Eye (tissue), 1 donor: ENCODE data around the gene DIS3L2.
"Not testable (repeated sequence)": the region's sequence is repeated elsewhere in the genome, so short reads cannot be mapped to it uniquely, and the experiment has no call there.

Source experiments
- DNase-seq: peaks from one replicate; pipeline ENCODE4 v3.0.0-alpha.2; 2015

The DIS3L2 gene

DNA sequence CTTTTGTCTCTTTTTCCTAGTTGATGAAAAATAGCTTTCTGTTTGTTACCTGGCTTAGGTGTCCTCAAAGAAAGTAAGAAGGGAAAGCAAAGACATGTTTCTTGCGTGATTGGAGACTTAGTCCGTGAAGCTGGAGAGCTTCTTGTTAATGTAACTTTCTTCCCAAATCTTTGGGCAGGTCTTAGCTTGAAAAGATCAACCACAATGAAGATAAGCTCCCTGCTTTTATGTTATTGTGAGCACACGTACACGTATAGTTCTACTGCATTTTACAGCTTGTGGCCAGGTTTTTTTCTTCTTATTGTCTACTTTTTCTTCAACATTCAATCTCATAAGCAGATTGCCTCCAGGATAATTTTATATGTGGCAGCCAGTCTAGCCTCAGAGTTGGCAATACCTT is 99.8 kb downstream of the DIS3L2 start:
- DNase-seq, result no peak

DNA sequence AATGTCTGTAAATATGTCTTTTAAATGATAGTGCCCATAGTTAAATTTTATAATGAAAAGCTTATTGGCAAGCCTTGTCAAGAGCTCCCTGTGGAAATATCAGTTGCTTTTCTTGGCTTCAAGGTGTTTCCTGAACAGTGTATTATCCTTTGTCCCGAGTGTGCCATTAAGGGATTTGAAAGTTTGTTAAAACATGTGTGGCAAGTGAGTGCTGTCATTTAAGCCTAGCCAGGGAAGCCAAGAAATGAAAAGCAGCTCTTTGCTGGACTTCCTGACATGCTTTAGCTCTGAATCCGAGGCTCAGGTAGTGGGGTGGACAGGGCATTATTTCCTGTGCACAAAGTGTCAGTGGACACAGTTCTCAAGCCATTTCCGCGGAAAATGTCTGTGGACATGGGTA is 111.5 kb downstream of the DIS3L2 start:
- DNase-seq, result no peak

DNA sequence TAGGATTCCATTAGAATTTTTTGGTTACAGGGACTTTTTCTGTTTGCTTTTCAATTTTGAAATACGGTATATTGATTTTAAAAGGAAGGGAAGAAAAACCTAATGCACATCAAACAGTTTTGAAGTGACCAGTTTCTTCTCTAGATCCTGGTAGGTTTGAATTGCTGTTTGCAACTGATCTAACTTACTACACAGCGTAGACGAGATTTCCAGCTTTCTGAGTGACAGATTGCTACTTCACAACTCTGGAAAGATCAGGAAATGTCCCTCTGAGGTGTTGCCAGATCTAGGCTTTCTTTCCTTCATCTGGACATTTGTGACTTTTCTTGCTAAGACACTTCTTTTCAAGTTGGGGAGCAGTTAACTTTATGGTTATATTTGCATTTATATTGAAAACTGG is 112.2 kb downstream of the DIS3L2 start:
- no peak for DNase-seq

DNA sequence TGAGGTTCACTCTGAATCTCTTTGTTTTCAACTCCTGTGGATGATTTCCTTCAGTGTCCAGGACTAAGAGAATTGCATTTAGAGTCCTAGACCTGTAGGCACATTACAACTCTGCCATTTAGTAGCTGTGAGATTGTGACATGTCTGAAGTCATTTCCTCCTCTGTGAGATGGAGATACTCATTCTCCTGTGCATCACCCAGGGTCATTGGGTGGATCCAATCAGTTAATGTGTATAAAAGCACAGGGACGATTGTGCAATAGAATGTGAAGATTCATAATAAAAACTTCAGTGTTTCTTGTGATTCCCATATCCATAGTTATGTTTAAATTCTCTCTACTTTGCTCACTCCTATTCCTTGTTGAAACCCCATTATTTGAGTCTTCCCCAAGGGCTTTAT is 113.6 kb downstream of the DIS3L2 start:
- DNase-seq, result no peak

DNA sequence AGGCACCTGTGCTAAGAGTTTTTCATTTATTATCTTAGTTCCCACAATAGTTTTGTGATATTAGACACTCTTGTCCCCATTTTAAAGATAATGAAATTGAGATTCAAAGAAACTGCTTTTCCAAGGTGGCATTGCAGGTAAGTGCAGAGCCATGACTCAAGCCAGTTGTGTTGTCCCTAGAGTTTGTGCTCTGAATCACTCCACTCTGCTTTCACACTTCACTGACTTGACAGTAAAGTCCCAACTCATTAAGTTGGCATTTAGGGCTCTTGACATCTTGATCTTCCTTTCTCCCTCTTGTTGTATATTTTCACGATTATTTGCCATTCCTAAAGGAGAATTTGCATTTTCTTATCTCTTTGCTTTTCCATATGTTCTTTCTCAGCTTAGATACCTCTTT is 114.3 kb downstream of the DIS3L2 start:
- DNase-seq, result peak; percentile 20

DNA sequence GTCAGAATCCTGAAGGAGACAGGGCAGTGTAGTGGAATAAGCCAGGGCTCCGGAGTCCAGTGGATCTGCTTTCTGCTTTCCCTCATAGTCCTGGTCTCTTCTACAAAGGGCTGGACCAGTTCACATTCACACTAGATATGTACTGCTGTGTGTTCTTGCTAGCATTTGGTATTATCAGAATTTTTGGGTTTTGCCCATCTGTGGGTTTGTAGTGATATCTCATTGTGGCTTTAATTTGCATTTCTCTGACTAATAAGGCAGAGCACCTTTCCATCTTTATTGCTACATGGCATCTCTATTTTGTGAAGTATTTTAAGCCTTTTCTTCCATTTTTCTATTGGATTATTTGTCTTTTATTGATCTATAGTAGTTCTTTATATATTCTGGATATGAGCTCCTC is 114.8 kb downstream of the DIS3L2 start:
- no peak for DNase-seq

DNA sequence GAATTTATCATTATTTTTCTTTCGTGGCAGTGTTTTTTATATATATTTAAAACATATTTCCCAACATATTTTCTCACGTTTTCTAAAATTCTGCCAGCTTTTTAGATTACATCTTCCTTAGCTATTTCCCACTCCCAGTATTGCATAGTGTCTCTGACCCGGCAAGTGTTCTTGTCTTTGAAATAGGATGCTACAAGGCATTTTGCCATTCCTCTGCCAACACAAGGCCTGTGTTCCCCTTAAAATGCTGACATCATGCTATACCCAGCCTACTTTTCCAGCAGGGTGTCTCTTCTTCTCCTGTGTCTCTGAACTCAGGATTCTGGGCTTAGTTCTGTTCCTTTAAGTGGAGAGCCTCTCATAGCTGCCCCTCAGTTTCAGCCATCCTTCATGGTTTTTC is 115.2 kb downstream of the DIS3L2 start:
- no peak for DNase-seq

DNA sequence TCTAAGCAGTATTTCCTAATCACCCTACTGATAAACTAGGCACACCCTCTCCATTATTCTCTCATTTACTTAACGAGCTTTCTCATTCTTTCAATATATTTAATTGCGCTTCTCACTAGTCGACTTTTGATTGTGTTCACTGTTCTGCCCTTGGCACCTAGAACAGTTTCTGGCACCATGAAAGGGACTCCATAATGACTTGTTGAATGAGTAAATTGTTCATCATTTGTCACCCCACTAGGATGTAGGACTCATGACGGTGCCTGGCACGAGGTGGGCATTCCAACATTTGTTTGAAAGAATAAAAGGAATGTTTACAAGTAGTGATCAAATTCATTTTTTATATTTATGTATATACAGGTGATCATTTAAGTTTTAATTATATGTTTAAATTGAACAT is 123.7 kb downstream of the DIS3L2 start:
- no peak for DNase-seq

DNA sequence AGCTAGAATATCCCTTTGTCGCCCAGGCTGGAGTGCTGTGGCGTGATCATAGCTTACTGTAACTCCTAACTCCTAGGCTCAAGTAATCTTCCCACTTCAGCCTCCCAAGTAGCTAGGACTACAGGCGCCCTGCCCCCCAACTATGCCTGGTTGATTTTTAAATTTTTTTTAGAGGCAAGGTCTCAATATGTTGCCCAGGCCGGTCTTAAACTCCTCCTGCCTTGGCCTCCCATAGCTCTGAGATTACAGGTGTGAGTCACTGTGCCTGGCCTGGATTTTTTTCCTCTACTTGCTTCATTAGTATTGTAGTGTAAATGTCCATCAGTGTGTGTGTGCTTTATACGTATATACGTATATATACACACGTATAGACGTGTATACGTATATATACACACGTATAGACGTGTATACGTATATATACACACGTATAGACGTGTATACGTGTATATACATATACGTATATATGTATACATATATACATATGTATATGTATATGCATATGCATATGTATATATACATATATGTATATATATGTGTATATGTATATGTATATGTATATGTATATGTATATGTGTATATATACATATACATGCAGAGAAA is 124.4 kb downstream of the DIS3L2 start:
- no peak for DNase-seq

DNA sequence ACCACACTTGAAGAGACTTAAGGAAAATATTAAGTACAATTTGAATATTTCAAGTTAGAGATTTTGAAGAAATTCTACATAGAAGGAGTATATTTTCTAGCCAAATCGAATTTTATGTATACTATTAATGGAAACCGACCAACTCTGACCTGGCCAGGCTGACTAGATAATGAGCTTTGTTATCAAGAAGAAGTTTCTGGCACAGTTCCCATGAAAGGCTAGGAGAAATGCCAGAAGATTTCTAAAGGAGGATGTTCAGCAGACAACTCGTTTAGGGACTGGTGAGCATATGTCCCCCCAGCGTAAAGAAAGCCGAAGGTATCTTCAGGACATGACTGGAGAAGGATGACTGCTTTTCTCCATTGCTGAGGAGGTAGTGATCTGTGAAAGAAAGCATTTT is 127.3 kb downstream of the DIS3L2 start:
- no peak for DNase-seq

DNA sequence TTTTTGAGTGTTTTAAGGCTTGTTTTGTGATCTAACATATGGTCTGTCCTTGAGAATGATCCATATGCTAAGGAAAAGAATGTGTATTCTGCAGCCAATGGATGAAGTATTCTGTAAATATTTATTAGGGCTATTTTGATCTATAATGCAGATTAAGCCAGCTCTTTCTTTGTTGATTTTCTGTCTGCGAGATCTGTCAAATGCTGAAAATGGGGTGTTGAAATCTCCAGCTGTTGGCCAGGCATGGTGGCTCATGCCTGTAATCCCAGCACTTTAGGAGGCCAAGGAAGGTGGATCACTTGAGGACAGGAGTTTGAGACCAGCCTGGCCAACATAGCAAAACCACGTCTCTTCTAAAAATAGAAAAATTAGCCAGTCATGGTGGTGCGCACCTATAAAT is 132.7 kb downstream of the DIS3L2 start:
- DNase-seq, result no peak

DNA sequence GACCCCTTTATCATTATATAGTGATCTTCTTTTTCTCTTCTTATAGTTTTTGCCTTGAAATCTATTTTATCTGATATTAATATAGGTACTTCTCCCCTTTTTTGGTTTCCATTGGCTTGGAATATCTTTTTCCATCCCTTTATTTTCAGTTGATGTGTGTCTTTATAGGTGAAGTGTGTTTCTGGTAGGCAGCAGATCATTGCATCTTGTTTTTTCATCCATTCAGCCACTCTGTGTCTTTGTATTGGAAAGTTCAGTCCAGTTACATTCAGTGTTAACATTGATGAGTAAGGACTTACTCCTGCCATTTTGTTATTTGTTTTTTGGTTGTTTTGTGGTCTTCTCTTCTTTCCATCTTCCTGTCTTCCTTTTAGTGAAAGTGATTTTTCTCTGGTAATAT is 133.4 kb downstream of the DIS3L2 start:
- DNase-seq, result no peak

DNA sequence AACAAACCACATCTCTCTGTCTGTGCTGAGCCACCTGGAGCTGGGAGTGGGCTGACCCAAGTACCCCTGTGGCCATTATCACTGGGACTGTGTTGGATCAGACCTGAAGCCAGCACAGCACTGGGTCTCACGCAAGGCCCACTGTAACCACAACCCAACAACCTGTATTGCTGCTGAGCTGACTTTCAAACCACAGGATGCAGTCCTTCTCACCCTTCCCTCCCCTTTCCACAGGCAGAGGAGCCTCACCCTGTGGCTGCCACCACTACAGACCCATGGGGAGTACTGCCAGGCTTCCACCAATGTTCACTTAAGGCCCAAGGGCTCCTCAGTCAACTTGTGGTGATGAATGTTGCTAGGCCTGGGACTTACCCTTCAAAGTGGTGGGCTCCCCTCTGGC is 135.7 kb downstream of the DIS3L2 start:
- no peak for DNase-seq

DNA sequence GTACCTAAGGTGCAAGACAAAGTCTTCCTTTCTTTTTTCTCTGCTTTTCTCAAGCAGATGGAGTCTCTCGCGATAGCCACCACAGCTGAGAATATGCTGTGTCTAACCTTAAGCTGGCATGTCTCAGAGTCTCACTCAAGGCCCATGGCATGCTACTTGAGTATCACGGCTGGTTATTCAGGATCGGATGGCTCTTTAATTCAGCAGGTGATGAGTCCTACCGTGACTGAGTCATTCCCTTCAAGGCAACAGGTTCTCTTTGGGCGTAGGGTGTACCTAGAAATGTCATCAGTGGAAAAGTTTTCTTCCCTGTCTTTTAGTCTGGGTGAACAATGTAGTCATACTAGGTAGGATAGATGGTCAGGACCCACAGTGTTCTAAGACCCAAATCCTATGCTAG is 136.2 kb downstream of the DIS3L2 start:
- DNase-seq, result no peak

DNA sequence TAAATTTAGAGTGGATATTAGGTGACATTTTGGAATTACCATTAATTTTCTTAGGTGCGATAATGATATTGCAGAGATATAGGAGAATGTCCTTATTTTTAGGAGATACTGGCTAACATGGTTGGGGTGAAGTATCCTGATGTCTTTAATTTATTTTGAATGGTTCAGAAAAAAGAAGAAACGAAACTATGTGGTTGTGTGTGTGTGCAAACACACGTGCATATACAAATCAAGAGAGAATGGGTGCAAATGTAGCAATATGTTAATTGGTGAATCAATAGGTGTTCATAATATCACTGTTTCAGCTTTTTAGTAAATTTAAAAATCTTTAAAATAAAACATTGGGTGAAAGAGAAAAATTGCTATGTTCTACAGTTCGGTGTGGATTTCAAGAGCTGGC is 140.9 kb downstream of the DIS3L2 start:
- no peak for DNase-seq

DNA sequence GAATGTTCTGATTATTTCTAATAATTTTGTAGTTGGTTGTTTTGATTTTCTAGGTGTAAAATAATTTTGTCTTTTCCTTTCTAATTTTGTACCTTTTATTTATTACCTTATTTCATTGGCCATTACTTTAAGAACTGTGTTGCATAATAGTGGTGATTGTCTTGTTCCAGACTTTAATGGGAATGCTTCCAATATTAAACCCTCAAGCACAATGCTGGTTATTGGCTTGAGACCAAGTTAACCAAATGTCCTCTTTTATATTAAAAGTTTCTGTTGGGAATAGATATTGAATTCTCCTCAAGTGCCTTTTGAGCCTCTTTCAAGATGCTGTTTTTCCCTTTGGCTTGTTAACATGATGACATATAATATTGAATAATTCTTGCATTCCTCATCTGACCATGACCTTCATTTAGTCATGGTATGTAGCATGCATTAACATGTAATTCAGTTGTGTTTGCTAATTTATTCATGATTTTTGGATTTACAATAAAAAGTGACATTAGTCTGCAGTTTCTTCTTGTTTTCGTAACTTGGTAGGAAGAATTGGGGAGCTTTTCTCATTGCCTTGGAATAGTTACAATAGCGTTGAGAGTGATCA is 141.7 kb downstream of the DIS3L2 start:
- no peak for DNase-seq

DNA sequence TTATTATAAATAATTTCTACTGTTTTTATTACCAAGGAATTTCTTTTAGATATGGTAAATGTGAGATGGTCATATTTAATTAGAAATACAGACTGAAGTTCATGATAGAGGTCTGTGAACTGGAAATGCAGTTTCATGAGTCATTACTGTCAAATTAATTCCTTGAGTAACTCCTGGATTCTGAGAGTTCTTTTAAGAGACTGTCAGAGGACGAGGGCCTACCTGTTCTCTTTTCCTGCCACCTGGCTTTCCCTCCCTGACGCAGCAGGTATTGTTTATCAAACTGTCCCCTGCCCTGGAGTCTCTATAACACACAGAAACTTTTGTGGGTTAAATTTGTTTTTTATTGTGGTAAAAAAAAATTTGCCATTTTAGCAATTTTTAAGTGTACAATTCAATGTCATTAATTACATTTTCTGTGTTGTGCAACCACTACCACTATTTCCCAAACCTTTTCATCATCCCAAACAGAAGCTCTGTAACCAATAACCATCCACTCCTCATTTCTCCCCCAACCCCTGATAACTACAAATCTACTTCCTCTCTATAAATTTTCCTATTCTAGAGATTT is 142.6 kb downstream of the DIS3L2 start:
- DNase-seq, result no peak

DNA sequence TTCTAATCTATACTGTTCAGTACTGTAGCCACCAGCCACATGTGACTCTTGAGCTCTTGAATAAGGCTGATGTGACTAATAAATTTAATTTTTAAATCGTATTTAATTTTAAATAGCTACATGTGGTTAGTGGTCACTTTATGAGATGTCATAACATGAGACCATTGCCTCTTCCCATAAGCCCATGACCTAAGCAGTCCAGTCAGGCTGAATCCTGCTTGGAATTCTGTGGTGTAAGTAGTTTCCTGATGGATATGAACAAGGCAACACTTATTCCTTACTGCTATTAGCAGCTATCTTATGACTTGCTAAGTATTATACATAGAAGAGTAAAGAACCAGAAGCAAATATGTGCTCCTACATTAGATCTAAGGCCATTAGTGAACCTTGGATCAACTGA is 150.0 kb downstream of the DIS3L2 start:
- DNase-seq, result no peak

DNA sequence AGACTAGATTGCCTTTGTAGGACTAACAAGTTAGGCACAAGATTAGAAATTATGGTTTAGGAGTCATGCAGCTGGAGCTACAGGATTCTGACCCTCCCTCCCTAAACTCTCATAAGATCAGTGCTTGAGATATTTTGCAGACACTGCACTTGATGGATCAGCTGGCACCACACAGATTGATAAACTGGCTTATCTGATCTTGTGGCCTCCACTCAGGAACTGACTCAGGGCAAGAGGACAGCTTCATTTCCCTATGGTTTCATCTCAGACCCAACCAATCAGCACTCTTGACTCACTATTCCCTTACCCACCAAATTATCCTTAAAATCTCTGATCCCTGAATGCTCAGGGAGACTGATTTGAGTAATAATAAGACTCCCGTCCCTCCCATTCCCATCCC is 152.3 kb downstream of the DIS3L2 start:
- DNase-seq, result no peak

DNA sequence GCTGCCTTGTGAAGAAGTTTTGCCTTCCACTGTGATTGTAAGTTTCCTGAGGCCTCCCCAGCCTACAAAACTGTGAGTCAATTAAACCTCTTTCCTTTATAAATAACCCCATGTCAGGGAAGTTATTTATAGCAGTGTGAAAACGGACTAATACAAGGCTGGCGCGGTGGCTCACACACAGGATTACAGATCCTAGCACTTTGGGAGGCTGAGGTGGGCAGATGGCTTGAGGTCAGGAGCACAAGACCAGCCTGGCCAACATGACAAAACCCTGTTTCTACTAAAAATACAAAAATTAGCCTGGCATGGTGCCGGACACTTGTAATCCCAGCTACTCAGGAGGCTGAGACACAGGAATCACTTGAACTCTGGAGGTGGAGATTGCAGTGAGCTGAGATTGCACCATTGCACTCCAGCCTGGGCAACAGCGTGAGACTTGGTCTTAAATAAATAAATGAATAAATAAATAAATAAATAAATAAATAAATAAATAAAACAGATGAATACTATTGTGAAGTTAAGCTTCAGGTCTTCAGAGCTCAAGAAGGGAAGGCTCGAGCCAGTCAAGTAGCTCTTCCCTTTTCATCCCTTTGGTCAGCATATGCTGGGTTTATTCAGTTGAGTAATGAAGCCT is 154.3 kb downstream of the DIS3L2 start:
- not testable (repeated sequence) for DNase-seq

DNA sequence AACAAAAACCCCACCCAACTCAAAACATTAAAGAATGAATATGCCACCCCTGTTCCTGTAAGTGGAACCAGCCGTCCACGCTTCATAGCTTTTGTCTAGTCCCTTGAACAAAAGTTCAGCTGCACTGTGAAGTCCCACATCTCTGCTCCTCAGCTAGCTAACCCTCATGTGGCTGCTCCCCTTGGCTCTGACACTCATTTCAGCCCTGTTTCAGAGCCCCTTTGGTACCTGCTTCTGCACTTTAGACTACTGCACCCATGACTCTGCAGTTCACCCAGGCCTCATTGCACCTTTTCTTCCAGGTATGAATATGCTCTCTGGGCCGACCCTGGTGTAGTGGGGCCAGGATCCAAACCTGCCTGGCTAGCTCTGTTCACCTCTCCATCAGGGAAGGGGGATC is 155.3 kb downstream of the DIS3L2 start:
- no peak for DNase-seq

DNA sequence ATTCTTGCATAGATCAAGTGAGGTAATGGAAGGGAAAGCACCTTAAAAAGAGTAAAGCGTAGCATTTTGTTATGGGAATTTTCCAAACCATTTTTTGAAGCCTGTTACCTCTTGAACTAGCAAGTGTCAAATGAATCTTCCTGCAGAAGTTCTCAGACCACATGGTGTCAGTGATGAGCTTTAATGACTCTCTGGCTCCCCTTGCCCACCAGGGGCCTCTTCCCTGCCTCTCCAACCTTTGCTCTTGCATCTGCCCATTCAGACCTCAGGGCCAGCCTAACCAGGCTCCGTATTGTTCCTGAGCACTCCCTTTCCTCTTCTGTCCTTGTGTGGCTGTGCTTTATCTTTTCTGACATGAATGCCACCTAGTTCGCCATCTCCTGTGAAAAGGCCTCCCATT is 155.9 kb downstream of the DIS3L2 start:
- DNase-seq, result no peak

DNA sequence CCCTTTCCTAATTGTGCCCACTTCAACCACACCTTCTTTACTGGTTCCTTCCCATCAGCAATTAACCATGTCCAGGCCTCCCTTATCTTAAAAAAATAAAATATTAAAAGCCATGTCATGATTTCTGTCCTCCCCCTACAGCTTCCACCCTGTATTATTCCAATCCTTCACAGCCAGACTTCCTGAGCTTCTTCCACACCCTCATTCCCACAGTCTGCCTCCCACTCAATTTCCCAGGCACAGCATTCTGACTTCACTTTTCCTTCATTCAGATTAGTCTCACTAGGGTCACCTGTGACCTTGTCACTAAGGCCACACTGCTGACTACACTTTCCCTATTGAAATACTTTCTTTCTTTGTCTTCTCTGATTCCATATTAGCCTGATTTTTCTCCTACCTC is 159.4 kb downstream of the DIS3L2 start:
- no peak for DNase-seq

DNA sequence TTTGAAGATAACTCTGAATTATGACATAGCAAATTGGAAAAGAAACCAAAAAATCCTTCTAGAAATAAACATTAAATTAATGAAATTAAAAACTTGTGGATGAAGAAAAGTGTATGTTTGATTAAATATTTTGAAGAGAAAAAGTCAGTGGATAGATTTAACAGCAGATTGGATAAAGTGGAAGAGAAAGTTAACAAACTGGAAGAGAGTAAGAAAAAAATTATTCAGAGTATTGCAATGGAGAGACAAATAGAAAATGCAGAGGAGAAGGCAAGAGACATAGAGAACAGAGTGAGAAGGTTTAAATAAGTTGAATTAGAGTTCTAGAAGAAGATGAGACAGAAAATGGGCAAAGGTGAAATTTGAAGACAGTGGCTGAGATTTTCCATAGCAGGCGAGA is 162.8 kb downstream of the DIS3L2 start:
- no peak for DNase-seq
